Stimulated activated CD8-positive, alpha-beta memory T cell treated with anti-CD3 and anti-CD28 coated beads, Interleukin-7, amount 100 ng/mL, for 4 hours (primary cell): ENCODE measurements around the gene CLIC6.
"Not testable (repeated sequence)": the region's sequence is repeated elsewhere in the genome, so short reads cannot be mapped to it uniquely, and the experiment has no call there.

ENCODE experiments used
- DNase-seq, 2 donors: peaks; one replicate each; pipeline ENCODE4 v3.0.0-alpha.2; 2020; ENCODE audit warnings: low read depth in 2 of 2

Gene CLIC6

GRCh38 chr21:34653522-34653921, 15.3 kb upstream of the CLIC6 start:
- no peak for DNase-seq

GRCh38 chr21:34661848-34662247, 6.9 kb upstream of the CLIC6 start:
- DNase-seq = no peak

- no peak for DNase-seq
Measured at GRCh38 chr21:34667761-34668160, 1.0 kb upstream of the CLIC6 start.

- peak in 1 of 2 donors; percentile 16 for DNase-seq
Measured at GRCh38 chr21:34669149-34669879, 520 bp downstream of the CLIC6 start.

GRCh38 chr21:34669880-34670219, 1.1 kb downstream of the CLIC6 start:
- DNase-seq = not testable (repeated sequence)

- no peak for DNase-seq
Measured at GRCh38 chr21:34670220-34670961, 1.6 kb downstream of the CLIC6 start.

- no peak for DNase-seq
Measured at GRCh38 chr21:34670962-34671348, 2.2 kb downstream of the CLIC6 start.

- no peak for DNase-seq
Measured at GRCh38 chr21:34671462-34671861, 2.7 kb downstream of the CLIC6 start.

GRCh38 chr21:34671891-34672290, 3.1 kb downstream of the CLIC6 start:
- no peak for DNase-seq

GRCh38 chr21:34673006-34673405, 4.2 kb downstream of the CLIC6 start:
- DNase-seq = no peak

GRCh38 chr21:34674468-34674867, 5.7 kb downstream of the CLIC6 start:
- no peak for DNase-seq

GRCh38 chr21:34675871-34676270, 7.1 kb downstream of the CLIC6 start:
- DNase-seq = no peak

- DNase-seq = no peak
Measured at GRCh38 chr21:34679051-34679450, 10.3 kb downstream of the CLIC6 start.

- no peak for DNase-seq
Measured at GRCh38 chr21:34684174-34684876, 15.5 kb downstream of the CLIC6 start.

- no peak for DNase-seq
Measured at GRCh38 chr21:34687065-34687464, 18.3 kb downstream of the CLIC6 start.

- no peak for DNase-seq
Measured at GRCh38 chr21:34687745-34688144, 19.0 kb downstream of the CLIC6 start.

- no peak for DNase-seq
Measured at GRCh38 chr21:34688145-34688544, 19.4 kb downstream of the CLIC6 start.

- DNase-seq = no peak
Measured at GRCh38 chr21:34688715-34689114, 19.9 kb downstream of the CLIC6 start.

GRCh38 chr21:34690041-34690792, 21.4 kb downstream of the CLIC6 start:
- DNase-seq = no peak

- DNase-seq = no peak
Measured at GRCh38 chr21:34690793-34691175, 22.0 kb downstream of the CLIC6 start.

GRCh38 chr21:34691390-34692032, 22.7 kb downstream of the CLIC6 start:
- no peak for DNase-seq
